Thoracic aorta (tissue), 2 donors: ENCODE results near the gene PRKN. TPM values are rescaled to one million over a fixed set of nuclear protein-coding genes. Genes with fewer than 3 reads are reported as not detected.

ENCODE experiments used
- ATAC-seq: fragments of 150-250 bp; one replicate; pipeline ENCODE4 v1.8.0; 2017; ENCODE audit warnings: low read depth; ENCODE audit not compliant: insufficient number of reproducible peaks, low FRiP score
- DNase-seq: peaks from one replicate; pipeline ENCODE4 v3.0.0-alpha.2; 2020; ENCODE audit warnings: low spot score
- H3K27ac ChIP-seq, 2 donors: fragments of 200-600 bp; sonication (generic); 1 replicate in 1 of 2; 2 replicates in 1 of 2; pipeline ENCODE4 v1.5.1; 2016; ENCODE audit warnings: mild to moderate bottlenecking in 2 of 2, moderate library complexity in 2 of 2
- H3K27me3 ChIP-seq: fragments of 200-600 bp; sonication (generic); replicated peaks from 2 replicates; pipeline ENCODE4 v1.6.0; 2016; ENCODE audit warnings: mild to moderate bottlenecking; ENCODE audit not compliant: insufficient read depth
- H3K36me3 ChIP-seq: fragments of 200-600 bp; sonication (generic); one replicate; pipeline ENCODE4 v1.5.1; 2016
- H3K4me1 ChIP-seq, 2 donors: fragments of 200-600 bp; sonication (generic); 1 replicate in 1 of 2; 2 replicates in 1 of 2; pipeline versions ENCODE4 v1.5.1 to v1.6.0; 2016; ENCODE audit warnings: low read depth in 2 of 2, mild to moderate bottlenecking in 1 of 2; ENCODE audit not compliant: control insufficient read depth in 1 of 2
- H3K4me3 ChIP-seq: fragments of 200-600 bp; sonication (generic); 2 replicates; pipeline ENCODE4 v1.5.1; 2016; ENCODE audit warnings: mild to moderate bottlenecking
- H3K9me3 ChIP-seq: fragments of 200-600 bp; sonication (generic); 2 replicates; pipeline ENCODE4 v1.5.1; 2016
- total RNA-seq, 2 donors: library from RNA; depleted of rRNA; stranded (reverse); fragments of >200 nt; gene quantifications; one replicate each; pipeline versions ENCODE4 v1.1.0 to v1.2.3, GENCODE V29; 2016
- TF ChIP-seq, protein P1 (sequence below): fragments of 200-600 bp; sonication (generic); IDR thresholded peaks from one replicate; pipeline ENCODE4 v1.5.1; 2019; ENCODE audit warnings: antibody characterized with exemption

Gene PRKN
- total RNA-seq, 2 donors from 2014 or later: 10.4 to 23.8 TPM

DNA sequence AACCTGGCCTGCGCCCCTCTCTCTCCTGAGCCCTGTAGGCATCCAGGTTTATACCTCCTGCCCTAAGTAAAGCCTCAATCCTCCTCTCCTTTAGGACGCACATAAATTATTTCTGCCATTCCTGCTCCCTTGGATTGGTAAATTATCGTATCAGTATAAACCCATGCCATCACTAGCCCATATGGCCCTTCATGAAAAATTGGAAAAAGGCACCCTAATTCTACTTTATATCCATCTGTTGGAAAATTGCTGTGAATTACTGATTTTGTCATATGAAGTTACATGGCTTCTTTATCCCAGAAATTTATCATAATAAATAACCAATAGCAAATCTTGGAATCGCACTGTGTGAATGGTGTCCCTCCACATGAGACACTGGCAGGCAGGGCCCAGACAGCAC lies 395.2 kb downstream of the PRKN start:
- H3K4me3 ChIP-seq: no peak overlapping the region
- H3K9me3 ChIP-seq: no peaks in the 10 kb centered on the region
- H3K4me1 ChIP-seq: no peaks in the 10 kb centered on the region
- no peaks in the 10 kb centered on the region for H3K36me3 ChIP-seq
- TF ChIP-seq, protein P1, sequence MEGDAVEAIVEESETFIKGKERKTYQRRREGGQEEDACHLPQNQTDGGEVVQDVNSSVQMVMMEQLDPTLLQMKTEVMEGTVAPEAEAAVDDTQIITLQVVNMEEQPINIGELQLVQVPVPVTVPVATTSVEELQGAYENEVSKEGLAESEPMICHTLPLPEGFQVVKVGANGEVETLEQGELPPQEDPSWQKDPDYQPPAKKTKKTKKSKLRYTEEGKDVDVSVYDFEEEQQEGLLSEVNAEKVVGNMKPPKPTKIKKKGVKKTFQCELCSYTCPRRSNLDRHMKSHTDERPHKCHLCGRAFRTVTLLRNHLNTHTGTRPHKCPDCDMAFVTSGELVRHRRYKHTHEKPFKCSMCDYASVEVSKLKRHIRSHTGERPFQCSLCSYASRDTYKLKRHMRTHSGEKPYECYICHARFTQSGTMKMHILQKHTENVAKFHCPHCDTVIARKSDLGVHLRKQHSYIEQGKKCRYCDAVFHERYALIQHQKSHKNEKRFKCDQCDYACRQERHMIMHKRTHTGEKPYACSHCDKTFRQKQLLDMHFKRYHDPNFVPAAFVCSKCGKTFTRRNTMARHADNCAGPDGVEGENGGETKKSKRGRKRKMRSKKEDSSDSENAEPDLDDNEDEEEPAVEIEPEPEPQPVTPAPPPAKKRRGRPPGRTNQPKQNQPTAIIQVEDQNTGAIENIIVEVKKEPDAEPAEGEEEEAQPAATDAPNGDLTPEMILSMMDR: no peak
- ATAC-seq (no peak), DNase-seq (no peak)
- H3K27me3 ChIP-seq: no peaks in the 10 kb centered on the region
- no peak overlapping the region for H3K27ac ChIP-seq

DNA sequence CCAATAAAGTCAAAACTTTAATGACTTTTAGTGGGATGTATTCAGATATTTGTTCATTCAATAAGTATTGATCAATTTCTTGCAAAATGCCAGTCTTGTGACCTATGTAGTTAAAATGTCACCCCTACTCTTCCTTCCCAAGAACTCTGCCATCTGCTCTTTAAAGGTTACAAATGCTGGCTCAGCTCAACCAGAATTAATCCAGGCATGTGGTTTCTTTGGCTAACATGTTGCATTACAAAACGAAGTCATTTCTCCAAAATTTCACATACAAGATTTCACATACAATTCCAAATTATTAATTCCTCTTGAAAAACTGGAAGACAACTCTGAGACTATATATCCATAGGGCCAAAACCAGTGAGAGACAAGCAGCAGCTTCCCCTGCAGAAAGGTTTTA lies 395.7 kb downstream of the PRKN start:
- Histone ChIP-seq H3K4me1 (no peaks in the 10 kb centered on the region), H3K9me3 (no peaks in the 10 kb centered on the region), H3K4me3 (no peak overlapping the region), H3K27me3 (no peaks in the 10 kb centered on the region), H3K36me3 (no peaks in the 10 kb centered on the region), H3K27ac (no peak overlapping the region)
- no peak for DNase-seq
- TF ChIP-seq, protein P1: no peak
- no peak for ATAC-seq

DNA sequence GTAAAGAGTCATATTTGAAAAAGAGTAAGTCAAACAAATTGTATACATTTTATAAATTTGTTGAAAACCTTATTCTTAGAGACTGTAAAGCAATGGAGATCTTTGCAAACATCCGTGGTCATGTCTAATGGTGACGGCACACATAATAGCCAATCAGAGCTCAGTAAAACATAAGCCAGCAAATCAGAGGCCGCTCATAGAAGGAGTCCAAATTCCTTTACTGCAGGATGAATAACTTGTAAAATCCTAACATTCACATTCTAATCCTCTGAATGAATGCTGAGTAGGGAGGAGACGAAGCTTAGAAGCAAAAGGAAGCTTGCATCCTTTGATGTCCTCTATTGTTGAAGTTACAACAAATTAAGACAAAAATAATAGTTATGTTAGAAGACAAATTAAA lies 401.7 kb downstream of the PRKN start:
- Histone ChIP-seq H3K36me3 (no peaks in the 10 kb centered on the region), H3K4me3 (no peak overlapping the region), H3K4me1 (no peaks in the 10 kb centered on the region), H3K27ac (no peak overlapping the region), H3K9me3 (peaks cover 10% of the 10 kb centered on the region), H3K27me3 (no peaks in the 10 kb centered on the region)
- TF ChIP-seq, protein P1: no peak
- DNase-seq (no peak), ATAC-seq (no peak)

DNA sequence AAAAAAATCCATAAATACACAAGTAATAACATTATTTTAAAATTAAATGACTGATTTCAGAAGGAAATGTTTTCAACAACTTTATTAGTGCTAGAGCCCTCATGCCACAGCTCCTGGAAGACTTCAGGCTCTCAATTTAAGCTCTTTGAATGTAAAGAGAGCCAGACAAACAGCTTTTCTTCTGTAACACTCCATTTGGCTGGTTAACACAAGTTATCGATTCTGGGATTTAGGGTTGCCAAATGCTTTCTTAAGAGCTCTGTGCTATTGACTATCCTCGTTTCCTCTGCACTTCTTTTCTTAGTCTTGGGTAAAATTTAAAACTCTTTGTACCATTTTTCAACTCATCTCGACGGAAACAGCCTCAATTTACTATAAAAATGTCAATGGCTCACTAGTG lies 402.5 kb downstream of the PRKN start:
- no peak overlapping the region for H3K27ac ChIP-seq
- no peaks in the 10 kb centered on the region for H3K4me1 ChIP-seq
- H3K36me3 ChIP-seq: no peaks in the 10 kb centered on the region
- H3K9me3 ChIP-seq: peaks cover 10% of the 10 kb centered on the region
- H3K4me3 ChIP-seq: no peak overlapping the region
- H3K27me3 ChIP-seq: no peaks in the 10 kb centered on the region
- ATAC-seq (no peak), DNase-seq (no peak)
- TF ChIP-seq, protein P1: no peak

DNA sequence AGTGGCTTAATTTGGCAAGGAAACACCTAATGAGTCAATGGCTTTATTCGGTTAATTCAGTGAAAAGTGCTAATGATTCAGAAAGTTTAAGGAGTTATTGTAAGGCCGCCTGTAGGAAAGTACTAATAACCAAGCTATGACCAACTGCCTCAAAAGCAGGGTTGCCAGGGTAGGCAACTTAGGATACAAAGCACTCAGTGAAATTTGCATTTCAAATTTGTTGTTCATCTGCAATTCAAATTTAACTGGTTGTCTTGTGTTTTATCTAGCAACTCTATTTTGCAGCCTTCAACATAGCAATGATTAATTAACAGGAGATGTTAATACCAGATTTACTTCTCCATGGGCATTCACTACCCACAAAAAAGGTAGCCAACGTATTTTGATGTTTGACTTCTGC lies 412.3 kb downstream of the PRKN start:
- Histone ChIP-seq H3K4me1 (no peaks in the 10 kb centered on the region), H3K9me3 (no peaks in the 10 kb centered on the region), H3K27ac (no peak overlapping the region), H3K36me3 (no peaks in the 10 kb centered on the region), H3K27me3 (no peaks in the 10 kb centered on the region), H3K4me3 (no peak overlapping the region)
- TF ChIP-seq, protein P1: no peak
- no peak for ATAC-seq
- no peak for DNase-seq
